Ishikawa (cell line): ENCODE measurements around the gene PTPRN2.

ENCODE experiments used
- CEBPB ChIP-seq: IDR thresholded peaks from 2 replicates; pipeline ENCODE4 v1.6.1; 2012
- CREB1 ChIP-seq: IDR thresholded peaks from 2 replicates; pipeline ENCODE4 v1.6.1; 2012; ENCODE audit warnings: low read depth
- EGR1 ChIP-seq: IDR thresholded peaks from 2 replicates; pipeline ENCODE4 v1.6.1; 2012
- EP300 ChIP-seq: IDR thresholded peaks from 2 replicates; pipeline ENCODE4 v1.6.1; 2012; ENCODE audit warnings: borderline replicate concordance
- FOXM1 ChIP-seq: IDR thresholded peaks from 2 replicates; pipeline ENCODE4 v1.6.1; 2012; ENCODE audit warnings: low read depth, borderline replicate concordance
- MAX ChIP-seq: IDR thresholded peaks from 2 replicates; pipeline ENCODE4 v1.6.1; 2012
- NFIC ChIP-seq: IDR thresholded peaks from 2 replicates; pipeline ENCODE4 v1.6.1; 2012
- RAD21 ChIP-seq: IDR thresholded peaks from 2 replicates; pipeline ENCODE4 v1.6.1; 2012; ENCODE audit warnings: low read depth
- REST ChIP-seq: IDR thresholded peaks from 2 replicates; pipeline ENCODE4 v1.6.1; 2012; ENCODE audit warnings: low read depth, mild to moderate bottlenecking
- TAF1 ChIP-seq: IDR thresholded peaks from 2 replicates; pipeline ENCODE4 v1.6.1; 2012; ENCODE audit warnings: low read depth, mild to moderate bottlenecking
- TCF12 ChIP-seq: IDR thresholded peaks from 2 replicates; pipeline ENCODE4 v1.6.1; 2012; ENCODE audit warnings: low read depth
- TEAD4 ChIP-seq: IDR thresholded peaks from 2 replicates; pipeline ENCODE4 v1.6.1; 2012
- USF1 ChIP-seq: IDR thresholded peaks from 2 replicates; pipeline ENCODE4 v1.6.1; 2012
- YY1 ChIP-seq: IDR thresholded peaks from 2 replicates; pipeline ENCODE4 v1.6.1; 2012; ENCODE audit warnings: low read depth
- ZBTB7A ChIP-seq: IDR thresholded peaks from 2 replicates; pipeline ENCODE4 v1.6.1; 2012; ENCODE audit warnings: low read depth

The PTPRN2 gene

GRCh38 chr7:157909370-157909769 lies 678.3 kb downstream of the PTPRN2 start:
- no peak for TF ChIP-seq CREB1
- TF ChIP-seq TCF12: no peak
- no peak for TF ChIP-seq RAD21
- TF ChIP-seq ZBTB7A: no peak
- no peak for TF ChIP-seq CEBPB
- TF ChIP-seq YY1: no peak
- TF ChIP-seq EP300: no peak
- no peak for TF ChIP-seq TAF1
- TF ChIP-seq NFIC: no peak
- TF ChIP-seq USF1: no peak
- no peak for TF ChIP-seq REST
- TF ChIP-seq MAX: no peak
- no peak for TF ChIP-seq EGR1
- TF ChIP-seq TEAD4: no peak
- TF ChIP-seq FOXM1: no peak

- TF ChIP-seq TAF1 (no peak), CEBPB (no peak), MAX (no peak), TEAD4 (no peak), RAD21 (no peak), USF1 (no peak), YY1 (no peak), REST (no peak), NFIC (no peak)
Observed at GRCh38 chr7:157908006-157908782, 679.4 kb downstream of the PTPRN2 start.

- no peak for TF ChIP-seq EGR1
- no peak for TF ChIP-seq CREB1
- TF ChIP-seq NFIC: no peak
- no peak for TF ChIP-seq YY1
- TF ChIP-seq MAX: no peak
- no peak for TF ChIP-seq TAF1
Observed at GRCh38 chr7:157907091-157907490, 680.5 kb downstream of the PTPRN2 start.

GRCh38 chr7:157906583-157906982 lies 681.0 kb downstream of the PTPRN2 start:
- no peak for TF ChIP-seq ZBTB7A
- TF ChIP-seq USF1: no peak

- TF ChIP-seq FOXM1 (no peak), TAF1 (no peak), REST (no peak), TEAD4 (no peak), TCF12 (no peak), CREB1 (no peak), EGR1 (no peak), MAX (no peak), YY1 (no peak), EP300 (no peak), ZBTB7A (no peak), CEBPB (no peak), NFIC (no peak), USF1 (no peak), RAD21 (no peak)
Observed at GRCh38 chr7:157905651-157906461, 681.8 kb downstream of the PTPRN2 start.
